Endodermal cell (in vitro differentiated cells): Measurements from ENCODE around the gene RAB7B. TPM values are rescaled to one million over a fixed set of nuclear protein-coding genes. Genes with fewer than 3 reads are reported as not detected.
"Not testable (repeated sequence)": the region's sequence is repeated elsewhere in the genome, so short reads cannot be mapped to it uniquely, and the experiment has no call there.

Experiments
- DNase-seq: peaks from one replicate; pipeline ENCODE4 v3.0.0-alpha.2; 2017
- H3K27ac ChIP-seq: 2 replicates; pipeline ENCODE4 v1.5.1; 2013; ENCODE audit warnings: mild to moderate bottlenecking, low read depth, low read length, moderate library complexity
- H3K27me3 ChIP-seq: 2 replicates; pipeline ENCODE4 v1.6.1; 2013; ENCODE audit warnings: mild to moderate bottlenecking, low read length, moderate library complexity; ENCODE audit not compliant: insufficient read depth, control insufficient read depth, poor library complexity, severe bottlenecking
- H3K36me3 ChIP-seq: 2 replicates; pipeline ENCODE4 v1.7.0; 2013; ENCODE audit warnings: mild to moderate bottlenecking, low read length, moderate library complexity; ENCODE audit not compliant: control insufficient read depth, insufficient read depth
- H3K4me1 ChIP-seq: one replicate; pipeline ENCODE4 v1.7.0; 2013; ENCODE audit warnings: low read length; ENCODE audit not compliant: control insufficient read depth, insufficient read depth
- H3K4me3 ChIP-seq: 2 replicates; pipeline ENCODE4 v1.5.1; 2013; ENCODE audit warnings: mild to moderate bottlenecking, low read length, moderate library complexity
- H3K9ac ChIP-seq: 2 replicates; pipeline ENCODE4 v1.6.1; 2013; ENCODE audit warnings: mild to moderate bottlenecking, low read length, moderate library complexity; ENCODE audit not compliant: poor library complexity, severe bottlenecking; ENCODE audit errors: extremely low read depth
- H3K9me3 ChIP-seq: 2 replicates; pipeline ENCODE4 v1.6.1; 2013; ENCODE audit warnings: mild to moderate bottlenecking, low read length, moderate library complexity; ENCODE audit not compliant: control insufficient read depth
- H3K27ac Mint-ChIP-seq: 2 replicates; pipeline ENCODE4 v1.8.0; 2020; ENCODE audit warnings: mixed read lengths
- H3K27me3 Mint-ChIP-seq: 2 replicates; pipeline ENCODE4 v1.8.0; 2021; ENCODE audit warnings: mild to moderate bottlenecking, mixed read lengths; ENCODE audit not compliant: insufficient read depth
- H3K36me3 Mint-ChIP-seq: 2 replicates; pipeline ENCODE4 v1.8.0; 2020; ENCODE audit warnings: low read depth, mixed read lengths
- H3K4me1 Mint-ChIP-seq: 2 replicates; pipeline ENCODE4 v1.8.0; 2020; ENCODE audit warnings: mixed read lengths
- H3K4me3 Mint-ChIP-seq: 2 replicates; pipeline ENCODE4 v1.8.0; 2020; ENCODE audit warnings: mild to moderate bottlenecking, moderate library complexity, mixed read lengths
- H3K9me3 Mint-ChIP-seq: 2 replicates; pipeline ENCODE4 v1.8.0; 2020; ENCODE audit warnings: mild to moderate bottlenecking, mixed read lengths
- CTCF ChIP-seq: fragments of 200-600 bp; sonication (generic); conservative IDR thresholded peaks from 2 replicates; pipeline ENCODE4 v1.5.0; 2021; ENCODE audit warnings: antibody characterized with exemption, mild to moderate bottlenecking
- WGBS, 2 experiments: methylation state at CpG; one replicate each; pipeline versions ENCODE4 v1.1.5 to v1.1.7; 2013; ENCODE audit warnings: missing lambda C conversion rate in 2 of 2, mixed read lengths in 1 of 2; ENCODE audit not compliant: insufficient coverage in 1 of 2, insufficient read length in 1 of 2; 5-methylcytosine and 5-hydroxymethylcytosine counted together
- total RNA-seq, 2 donors: library from RNA; stranded (reverse); fragmentation: NEBNext Ultra II Directional in 1 of 2; extraction: Animal tissue kit (Norgen Biotek cat#: 25700) in 1 of 2; gene quantifications; 2 replicates in 1 of 2; 3 replicates in 1 of 2; pipeline ENCODE4 v1.2.1, GENCODE V29; 2021

RAB7B gene
- total RNA-seq, 2 donors from 2014 or later = not detected

GRCh38 chr1:206000641-206001339 is 2.4 kb downstream of the RAB7B start:
- no peaks in the 10 kb centered on the region for H3K9me3 ChIP-seq
- no peak overlapping the region for H3K4me3 Mint-ChIP-seq
- H3K4me1 ChIP-seq = no peaks in the 10 kb centered on the region
- no peak overlapping the region for H3K9ac ChIP-seq
- DNase-seq = peak; percentile 43
- H3K27ac ChIP-seq = no peak overlapping the region
- 89 to 93% methylated on average over 6 to 7 of the region's 8 CpGs for whole genome bisulfite sequencing, 2 experiments
- H3K4me3 ChIP-seq = no peak overlapping the region
- H3K27ac Mint-ChIP-seq = no peak overlapping the region
- no peaks in the 10 kb centered on the region for H3K36me3 ChIP-seq
- peaks cover 4% of the 10 kb centered on the region for H3K4me1 Mint-ChIP-seq
- peaks cover 14% of the 10 kb centered on the region for H3K27me3 Mint-ChIP-seq
- no peaks in the 10 kb centered on the region for H3K36me3 Mint-ChIP-seq
- H3K9me3 Mint-ChIP-seq = no peaks in the 10 kb centered on the region
- no peaks in the 10 kb centered on the region for H3K27me3 ChIP-seq
- TF ChIP-seq CTCF = no peak

GRCh38 chr1:205998457-205999241 is 4.5 kb downstream of the RAB7B start:
- Histone ChIP-seq H3K4me3 (no peak overlapping the region), H3K27ac (peak overlapping the region; percentile 51), H3K9me3 (no peaks in the 10 kb centered on the region), H3K9ac (no peak overlapping the region), H3K36me3 (no peaks in the 10 kb centered on the region), H3K27me3 (no peaks in the 10 kb centered on the region), H3K4me1 (no peaks in the 10 kb centered on the region)
- DNase-seq = peak; percentile 45
- Mint-ChIP-seq H3K4me3 (no peak overlapping the region), H3K27me3 (peaks cover 14% of the 10 kb centered on the region), H3K4me1 (peaks cover 9% of the 10 kb centered on the region), H3K9me3 (no peaks in the 10 kb centered on the region), H3K36me3 (no peaks in the 10 kb centered on the region), H3K27ac (no peak overlapping the region)
- TF ChIP-seq CTCF = no peak
- 76 to 85% methylated on average over 11 to 13 of the region's 13 CpGs for WGBS, 2 experiments

- whole genome bisulfite sequencing, 2 experiments = 95% methylated on average over 1 of the region's 1 CpG; no CpG with 5 or more reads in 1 of the 2 experiments
- not testable (repeated sequence) for H3K27ac Mint-ChIP-seq, H3K9me3 Mint-ChIP-seq, H3K4me1 ChIP-seq, H3K4me3 ChIP-seq, H3K36me3 ChIP-seq, H3K4me3 Mint-ChIP-seq, H3K36me3 Mint-ChIP-seq, H3K4me1 Mint-ChIP-seq, H3K27me3 ChIP-seq, H3K9me3 ChIP-seq, H3K9ac ChIP-seq, H3K27ac ChIP-seq
- DNase-seq = peak; percentile 9
- peaks cover 14% of the 10 kb centered on the region for H3K27me3 Mint-ChIP-seq
Observed at GRCh38 chr1:205996641-205997040, 6.6 kb downstream of the RAB7B start.
